Midbrain (tissue), 1 donor: ENCODE measurements around the gene MFAP2.

ENCODE experiments used
- DNase-seq: peaks from one replicate; lab custom pipeline; 2025; lab: John Stamatoyannopoulos, UW

Gene MFAP2

DNA sequence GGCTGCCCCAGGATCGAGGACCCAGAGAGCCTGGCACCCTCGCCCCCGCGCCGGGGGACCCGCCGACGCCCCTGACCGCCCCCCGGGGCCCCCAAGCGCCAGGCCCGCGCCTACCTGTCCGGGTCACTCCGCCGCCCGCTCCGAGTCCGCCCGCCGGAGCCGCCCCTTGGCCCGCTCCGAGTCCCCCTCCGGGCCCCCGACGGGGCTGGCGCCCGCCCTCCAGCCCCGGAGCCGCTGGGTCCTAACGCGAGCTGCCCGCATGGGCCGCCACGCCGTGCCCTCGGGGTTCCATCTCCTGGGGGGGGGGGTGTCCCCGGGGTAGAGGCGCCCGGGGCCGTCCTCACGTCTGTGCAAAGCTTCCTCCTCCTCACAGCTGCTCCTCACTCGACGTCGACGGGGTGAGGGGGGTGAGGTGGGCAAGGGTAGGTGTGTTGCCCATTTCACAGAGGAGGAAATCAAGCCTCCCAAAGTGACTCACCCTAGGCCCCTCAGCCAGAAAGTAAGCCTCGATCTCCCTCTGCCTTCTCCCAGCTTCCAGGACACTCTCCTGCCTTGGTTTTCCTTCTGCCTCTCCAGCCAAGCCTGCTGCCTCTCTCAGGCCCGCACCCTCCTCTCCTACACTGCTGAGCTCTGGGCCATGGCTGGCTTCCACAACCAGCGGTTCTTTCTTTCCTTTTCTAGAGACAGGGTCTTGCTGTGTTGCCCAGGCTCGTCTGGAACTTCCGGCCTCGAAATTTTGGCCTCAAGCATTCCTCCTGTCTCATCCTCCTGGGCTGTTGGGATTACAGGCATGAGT lies at the start of gene MFAP2:
Gene MFAP2, minus strand, starts transcription at position 148 of the 796 bp plus-strand sequence. CDS start 2,347 bp downstream, outside the sequence.
- DNase-seq: no peak

DNA sequence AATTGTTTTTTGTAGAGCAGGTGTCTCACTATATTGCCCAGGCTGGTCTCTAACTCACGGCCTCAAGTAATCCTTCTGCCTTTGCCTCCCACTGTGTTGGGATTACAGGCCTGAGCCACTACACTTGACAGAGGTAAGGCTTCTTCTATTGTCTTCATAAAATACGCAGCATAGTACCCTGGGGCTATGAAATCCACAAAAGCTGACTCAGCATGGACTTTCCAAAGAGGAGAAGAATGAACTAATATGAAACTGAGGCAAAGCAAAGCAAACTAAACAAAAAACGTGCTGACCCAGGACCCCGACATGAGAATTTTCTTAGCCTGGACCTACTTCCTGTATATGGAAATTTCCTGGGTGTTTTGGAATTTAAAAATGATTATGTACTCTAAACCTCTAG lies 49.8 kb upstream of the MFAP2 start:
- no peak for DNase-seq

DNA sequence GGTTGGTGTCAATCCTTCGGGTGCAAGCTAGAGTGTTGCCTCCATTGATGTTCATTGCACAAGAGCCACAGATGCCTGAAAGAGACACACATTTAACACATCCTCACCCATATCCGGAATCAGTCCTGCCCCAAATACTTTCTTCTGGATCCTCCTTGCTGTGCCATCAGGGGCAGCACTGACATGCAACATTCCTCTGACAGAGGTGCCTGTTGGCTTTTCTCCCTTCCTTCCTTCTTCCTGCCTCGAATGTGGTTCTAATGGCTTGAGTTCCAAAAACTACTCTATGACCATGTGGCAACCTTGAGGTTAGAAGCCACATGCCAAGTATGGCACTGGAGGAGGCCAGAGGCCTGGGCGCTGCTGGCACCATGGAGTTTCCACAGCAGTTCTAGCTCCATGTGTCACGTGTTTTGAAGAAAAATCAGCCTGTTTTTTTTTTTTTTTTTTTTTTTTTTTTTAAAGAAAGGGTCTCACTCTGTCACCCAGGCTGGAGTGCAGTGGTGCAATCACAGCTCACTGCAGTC lies 48.3 kb upstream of the MFAP2 start:
- no peak for DNase-seq

DNA sequence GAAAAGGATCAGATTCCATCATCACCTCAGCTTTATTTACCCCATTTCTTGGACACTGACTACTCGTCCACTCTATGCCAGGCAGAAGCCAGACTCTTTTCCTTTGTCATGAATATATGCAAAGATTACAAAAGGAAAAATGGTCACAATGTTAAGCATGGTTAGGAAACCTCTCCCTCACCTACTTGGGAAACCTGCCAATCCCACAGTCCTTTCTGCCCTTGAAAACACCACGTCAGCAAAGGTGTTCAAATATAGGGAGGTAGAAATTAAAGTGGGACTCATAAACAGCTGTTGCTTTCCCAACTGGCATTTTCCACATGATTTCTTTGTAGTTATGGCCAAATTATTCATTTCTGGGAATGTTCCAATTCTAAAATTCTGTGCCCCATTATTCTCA lies 47.5 kb upstream of the MFAP2 start:
- no peak for DNase-seq

GRCh38 chr1:17027403-17027802 lies 47.0 kb upstream of the MFAP2 start:
- DNase-seq: no peak

DNA sequence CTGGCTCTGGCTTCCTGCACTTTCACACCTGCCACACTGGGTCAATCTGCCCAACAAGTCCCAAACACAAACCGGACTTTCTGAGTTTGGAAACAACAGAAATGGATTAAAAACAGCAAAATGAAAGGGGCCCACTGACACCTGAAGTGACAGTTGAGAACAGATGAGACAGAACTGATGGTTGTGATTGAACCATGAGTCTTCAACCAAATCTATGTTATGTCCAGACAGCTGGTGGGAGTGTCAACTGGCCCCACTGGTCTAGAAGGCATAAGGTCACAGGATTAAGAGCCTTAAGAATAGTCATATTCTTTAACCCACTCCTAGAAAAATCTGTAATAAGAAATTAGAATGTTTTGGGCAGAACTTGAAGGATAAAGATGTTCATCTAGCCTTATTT lies 44.3 kb upstream of the MFAP2 start:
- no peak for DNase-seq

- DNase-seq: no peak
Observed at GRCh38 chr1:17023573-17023972, 43.2 kb upstream of the MFAP2 start.

GRCh38 chr1:17023102-17023501 lies 42.7 kb upstream of the MFAP2 start:
- DNase-seq: no peak

DNA sequence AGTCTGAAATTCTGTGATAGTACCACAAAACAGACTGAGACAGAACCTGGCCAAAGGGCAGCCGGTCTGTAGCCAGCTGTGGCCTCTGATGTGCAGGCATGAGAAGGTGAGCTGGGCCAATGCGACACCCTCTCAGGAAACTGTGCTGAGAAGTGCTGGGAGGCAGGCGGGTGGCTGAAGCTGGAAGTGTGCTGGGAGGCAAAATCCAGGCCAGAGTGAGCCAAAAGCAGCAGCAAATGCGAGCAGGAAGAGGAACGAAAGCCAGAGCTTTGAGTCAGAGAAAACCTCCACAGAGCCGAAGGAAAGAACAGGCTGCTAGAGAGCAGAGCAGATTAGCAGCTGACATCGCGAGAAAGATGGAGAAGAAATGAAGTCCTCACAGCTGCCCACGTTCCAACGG lies 41.5 kb upstream of the MFAP2 start:
- no peak for DNase-seq

DNA sequence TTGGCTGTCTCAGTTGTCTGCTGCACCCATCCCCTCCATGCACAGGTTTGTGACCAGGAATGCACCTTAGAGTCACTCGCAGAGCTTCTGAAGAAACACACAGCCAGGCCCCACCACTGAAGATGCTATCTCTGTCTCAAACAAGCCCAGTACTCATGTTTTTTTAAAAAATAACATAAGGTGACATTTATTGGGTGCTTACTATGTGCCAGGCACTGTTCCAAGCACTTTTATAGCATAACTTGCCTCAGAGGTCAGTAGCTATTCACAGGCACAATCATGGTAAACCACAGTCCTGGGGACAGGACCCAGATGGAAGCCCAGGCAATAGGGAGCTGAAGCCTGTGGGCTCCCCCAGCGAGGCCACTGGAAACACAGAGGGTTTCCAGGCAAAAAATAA lies 40.1 kb upstream of the MFAP2 start:
- no peak for DNase-seq

DNA sequence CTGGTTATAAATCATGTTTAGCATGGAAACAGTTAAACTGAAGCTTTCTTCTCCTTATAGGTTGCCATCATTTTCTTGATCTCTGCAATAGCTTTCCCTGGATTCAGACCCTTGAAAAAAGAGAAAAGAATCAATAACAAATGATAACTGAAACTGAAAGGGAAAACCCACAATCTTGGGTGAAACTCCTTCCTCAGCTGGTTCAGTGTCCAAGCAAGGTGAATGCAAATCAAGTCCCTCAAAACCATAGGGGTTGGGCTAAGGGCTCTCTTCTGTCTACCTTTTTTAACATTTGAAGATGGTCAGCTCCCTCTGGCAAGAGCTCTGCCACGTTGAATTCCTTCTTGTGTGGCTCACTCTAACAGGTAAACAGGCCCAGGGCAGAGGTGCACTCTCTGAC lies 38.4 kb upstream of the MFAP2 start:
- no peak for DNase-seq

GRCh38 chr1:17017435-17017834 lies 37.0 kb upstream of the MFAP2 start:
- no peak for DNase-seq

DNA sequence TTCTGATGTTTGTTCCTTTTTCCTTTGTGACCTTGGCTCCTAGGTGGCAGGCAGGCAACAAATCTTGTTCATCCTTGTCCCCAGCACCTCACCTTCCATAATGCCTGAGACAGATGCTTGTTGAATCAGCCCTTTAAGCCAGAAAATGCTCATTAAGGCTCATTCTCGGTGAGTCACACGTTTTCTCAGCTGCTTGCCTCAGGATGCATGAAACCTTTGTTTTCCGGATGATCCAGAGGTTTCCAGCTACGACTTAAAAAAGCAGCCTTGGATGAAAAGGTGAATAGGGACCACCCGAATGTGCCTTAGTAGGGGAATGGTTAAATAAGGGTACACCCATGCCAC lies 35.9 kb upstream of the MFAP2 start:
- no peak for DNase-seq

DNA sequence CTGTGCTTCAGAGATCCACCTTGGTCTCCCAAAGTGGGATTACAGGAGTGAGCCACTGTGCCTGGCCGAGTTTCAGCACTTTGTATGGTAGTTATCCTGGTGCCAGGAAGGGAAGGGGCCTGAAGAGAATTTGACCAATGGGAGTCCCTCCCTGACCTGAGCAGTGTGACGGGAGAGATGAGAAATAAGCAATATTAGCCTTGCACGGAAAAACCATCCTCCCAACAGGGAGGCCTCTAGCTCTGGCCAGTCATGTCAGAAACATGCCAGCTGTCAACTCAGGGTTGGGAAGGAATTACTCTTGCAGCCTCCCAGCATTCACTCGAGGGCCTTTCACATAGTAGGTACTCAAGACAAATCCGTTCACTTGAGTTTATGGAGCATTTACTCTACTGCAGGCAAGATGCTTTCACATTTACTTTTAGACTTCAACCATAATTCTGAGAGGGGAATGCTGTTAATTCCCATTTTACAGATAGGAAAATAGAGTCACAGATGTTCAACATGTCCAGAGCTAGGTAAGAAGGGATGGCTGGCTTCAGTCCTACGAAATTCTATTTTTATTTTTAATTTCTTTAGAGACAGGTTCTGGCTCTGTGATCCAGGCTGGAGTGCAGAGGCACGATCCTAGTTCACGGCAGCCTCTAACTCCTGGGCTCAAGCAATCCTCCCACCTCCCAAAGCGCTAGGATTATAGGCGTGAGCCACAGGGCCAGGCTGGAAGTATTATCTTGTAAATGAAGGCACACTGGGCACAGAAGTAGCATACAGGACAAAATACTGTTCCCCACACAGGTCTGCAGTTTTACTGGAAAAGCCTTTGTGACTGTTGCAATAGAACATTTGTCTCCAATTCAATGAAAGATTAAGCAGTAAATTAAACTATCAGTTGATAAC lies 34.5 kb upstream of the MFAP2 start:
- no peak for DNase-seq

- no peak for DNase-seq
Observed at GRCh38 chr1:17013491-17014320, 33.3 kb upstream of the MFAP2 start.

GRCh38 chr1:17012775-17013490 lies 32.5 kb upstream of the MFAP2 start:
- no peak for DNase-seq

DNA sequence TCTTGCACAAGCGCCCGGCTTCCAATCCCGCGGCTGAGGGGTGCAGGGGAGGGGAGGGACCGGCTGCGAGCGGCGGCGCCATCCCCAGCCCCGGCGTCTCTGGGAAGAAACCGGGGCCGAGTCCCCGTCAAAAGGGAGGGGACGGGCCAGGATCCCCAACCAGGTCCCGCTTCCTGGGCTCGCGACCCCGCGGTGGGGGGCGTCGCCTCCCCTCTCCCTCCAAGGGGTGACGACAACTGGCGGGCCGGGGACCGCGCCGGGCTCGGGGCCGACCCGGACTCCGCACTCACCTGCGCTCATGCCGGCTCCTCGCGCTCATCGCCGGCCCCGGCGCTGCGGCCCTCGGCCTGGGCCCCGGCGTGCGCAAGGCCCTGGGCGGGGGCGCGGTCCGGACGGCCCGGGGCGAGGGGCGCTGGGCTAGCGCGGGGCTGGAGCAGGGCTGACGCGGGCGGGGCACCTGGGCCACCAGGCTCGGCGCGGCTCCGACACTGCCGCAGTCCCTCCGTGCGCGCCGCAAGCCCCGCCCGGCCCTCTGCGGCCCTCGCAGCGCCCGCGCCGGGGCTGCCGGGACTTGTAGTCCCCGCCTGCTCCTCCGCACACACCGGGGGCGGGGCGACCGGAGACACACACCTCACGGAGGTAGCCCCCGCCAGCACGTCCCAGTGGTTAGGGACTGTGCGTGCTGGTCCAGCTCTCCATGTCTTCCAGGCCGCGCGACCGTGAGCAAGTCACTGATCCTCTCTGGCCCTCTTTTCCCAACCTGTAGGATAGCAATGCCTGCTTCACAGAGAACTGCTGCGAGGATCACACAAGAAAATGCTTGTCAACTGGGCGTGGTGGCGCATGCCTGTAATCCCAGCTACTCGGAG lies 31.3 kb upstream of the MFAP2 start, which contains the start of gene ATP13A2:
Gene ATP13A2, minus strand, starts transcription at position 490 of the 869 bp plus-strand sequence. Its CDS starts 190 bp downstream, at position 300.
- DNase-seq: peak; percentile 84

DNA sequence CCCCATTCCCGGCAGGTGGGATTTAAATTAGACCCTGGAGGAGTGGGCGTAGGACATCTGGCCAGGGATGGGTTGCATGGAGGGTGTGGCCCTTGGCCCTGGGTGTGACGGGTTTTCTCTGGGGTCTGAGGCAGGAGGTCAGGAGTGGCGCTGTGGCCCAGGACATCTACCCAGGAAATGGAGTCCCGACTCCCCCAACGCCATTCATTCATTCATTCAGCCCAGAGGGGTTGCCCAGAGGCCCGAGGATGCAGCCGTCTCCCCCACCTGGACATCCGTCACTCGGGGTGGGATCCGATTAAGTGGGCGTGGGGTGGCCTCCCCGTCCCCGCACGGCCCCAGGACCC lies 30.6 kb upstream of the MFAP2 start:
- DNase-seq: no peak

- DNase-seq: no peak
Observed at GRCh38 chr1:17009706-17010105, 29.3 kb upstream of the MFAP2 start.

DNA sequence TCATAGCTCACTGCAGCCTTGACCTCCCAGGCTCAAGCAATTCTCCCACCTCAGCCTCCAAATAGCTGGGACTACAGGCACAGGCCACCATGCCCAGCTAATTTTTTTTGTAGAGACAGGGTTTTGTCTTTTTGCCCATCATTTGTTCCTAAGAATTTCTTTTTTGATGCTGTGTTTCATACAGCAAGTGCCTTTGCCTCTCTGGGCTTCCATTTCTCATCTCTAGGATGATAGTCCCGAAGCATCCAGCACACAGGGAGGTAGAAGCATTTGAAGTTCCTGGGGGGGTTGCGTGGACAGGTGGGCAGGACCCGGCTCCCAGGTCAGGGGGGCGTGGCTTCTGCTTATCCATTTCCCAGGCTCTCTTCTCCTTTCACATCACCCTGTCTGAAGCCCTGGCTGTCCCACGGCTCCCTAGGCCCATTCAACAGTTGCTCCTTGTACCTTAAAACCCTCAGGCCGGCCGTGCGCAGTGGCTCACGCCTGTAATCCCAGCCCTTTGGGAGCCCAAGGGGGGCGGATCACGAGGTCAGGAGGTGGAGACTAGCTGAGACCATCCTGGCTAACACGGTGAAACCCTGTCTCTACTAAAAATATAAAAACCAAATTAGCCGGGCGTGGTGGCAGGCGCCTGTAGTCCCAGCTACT lies 27.9 kb upstream of the MFAP2 start:
- no peak for DNase-seq
